Natural killer cell treated with Interleukin-12 subunit alpha and Interleukin-12 subunit beta and Interleukin-15 and Interleukin-18, amount 100 ng/mL, for 72 hours (primary cell): ENCODE data around the gene MTRFR. TPM values are rescaled to one million over a fixed set of nuclear protein-coding genes. Genes with fewer than 3 reads are reported as not detected.

Source experiments
- ATAC-seq, 2 donors: fragments of 150-1000 bp; cut with Tn5 transposase in 1 of 2; sonication (Bioruptor Pico), chemical (Tn5 transposase) in 1 of 2; 2 replicates each; pipeline ENCODE4 v1.10.0; 2021
- DNase-seq: peaks from one replicate; pipeline ENCODE4 v3.0.0; 2022; ENCODE audit warnings: low spot score
- H3K27ac Mint-ChIP-seq, 2 donors: 1 replicate in 1 of 2; 2 replicates in 1 of 2; pipeline ENCODE4 v1.8.0; 2022; ENCODE audit warnings: mixed read lengths in 2 of 2, mild to moderate bottlenecking in 1 of 2, moderate library complexity in 1 of 2
- H3K27me3 Mint-ChIP-seq, 2 donors: 1 replicate in 1 of 2; 2 replicates in 1 of 2; pipeline ENCODE4 v1.8.0; 2022; ENCODE audit warnings: mixed read lengths in 2 of 2
- H3K36me3 Mint-ChIP-seq: one replicate; pipeline ENCODE4 v1.8.0; 2022; ENCODE audit warnings: mixed read lengths
- H3K4me1 Mint-ChIP-seq, 2 donors: 1 replicate in 1 of 2; 2 replicates in 1 of 2; pipeline ENCODE4 v1.8.0; 2022; ENCODE audit warnings: low read depth in 2 of 2, mixed read lengths in 2 of 2, mild to moderate bottlenecking in 1 of 2
- H3K4me3 Mint-ChIP-seq: one replicate; pipeline ENCODE4 v1.8.0; 2022; ENCODE audit warnings: mixed read lengths
- H3K9me3 Mint-ChIP-seq: 2 replicates; pipeline ENCODE4 v1.8.0; 2022; ENCODE audit warnings: mixed read lengths
- total RNA-seq, 2 donors: library from RNA; stranded (reverse); gene quantifications; one replicate each; pipeline ENCODE4 v1.2.3, GENCODE V29; 2022

MTRFR gene
- total RNA-seq, 2 donors from 2014 or later = 17.9 to 37.6 TPM

DNA sequence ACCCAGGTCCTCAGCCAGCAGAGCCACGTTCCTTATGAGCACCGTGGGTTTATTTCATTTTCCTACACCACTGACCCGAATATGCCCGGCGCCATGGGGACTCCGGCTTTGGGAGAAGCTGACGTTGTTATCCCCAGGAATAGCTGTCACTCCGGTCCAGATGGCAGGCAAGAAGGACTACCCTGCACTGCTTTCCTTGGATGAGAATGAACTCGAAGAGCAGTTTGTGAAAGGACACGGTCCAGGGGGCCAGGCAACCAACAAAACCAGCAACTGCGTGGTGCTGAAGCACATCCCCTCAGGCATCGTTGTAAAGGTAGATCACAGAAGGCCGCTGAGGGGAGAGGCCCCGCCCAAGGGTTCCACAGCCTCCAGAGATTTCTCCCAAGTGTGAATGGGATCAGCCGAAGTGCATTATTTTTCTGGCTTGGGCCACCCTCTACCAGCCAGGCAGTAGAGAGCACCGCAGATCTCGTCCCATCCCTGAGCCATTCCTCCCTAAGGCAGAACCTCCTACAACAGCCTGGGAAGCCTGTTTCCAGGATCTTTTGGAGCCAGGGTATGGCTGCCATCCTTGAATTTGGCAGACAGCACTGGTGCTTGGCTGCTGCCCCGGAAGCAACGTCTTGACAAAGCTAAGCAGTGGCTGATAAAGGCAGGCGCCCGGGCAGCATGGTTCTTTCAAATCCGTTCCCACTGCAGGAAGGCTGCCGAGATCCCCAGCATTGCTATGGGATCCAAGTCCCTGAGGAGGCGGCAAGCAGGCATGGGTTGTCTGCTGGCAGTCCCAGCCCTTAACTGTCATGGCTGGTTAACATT lies 20.6 kb downstream of the MTRFR start:
- no peaks in the 10 kb centered on the region for H3K9me3 Mint-ChIP-seq
- H3K4me3 Mint-ChIP-seq = no peak overlapping the region
- no peak for DNase-seq
- peaks cover 14% of the 10 kb centered on the region for H3K36me3 Mint-ChIP-seq
- peaks cover 12 to 24% of the 10 kb centered on the region in 2 donors for H3K4me1 Mint-ChIP-seq
- H3K27me3 Mint-ChIP-seq = no peaks in the 10 kb centered on the region
- no peak overlapping the region for H3K27ac Mint-ChIP-seq
- ATAC-seq = no peak

DNA sequence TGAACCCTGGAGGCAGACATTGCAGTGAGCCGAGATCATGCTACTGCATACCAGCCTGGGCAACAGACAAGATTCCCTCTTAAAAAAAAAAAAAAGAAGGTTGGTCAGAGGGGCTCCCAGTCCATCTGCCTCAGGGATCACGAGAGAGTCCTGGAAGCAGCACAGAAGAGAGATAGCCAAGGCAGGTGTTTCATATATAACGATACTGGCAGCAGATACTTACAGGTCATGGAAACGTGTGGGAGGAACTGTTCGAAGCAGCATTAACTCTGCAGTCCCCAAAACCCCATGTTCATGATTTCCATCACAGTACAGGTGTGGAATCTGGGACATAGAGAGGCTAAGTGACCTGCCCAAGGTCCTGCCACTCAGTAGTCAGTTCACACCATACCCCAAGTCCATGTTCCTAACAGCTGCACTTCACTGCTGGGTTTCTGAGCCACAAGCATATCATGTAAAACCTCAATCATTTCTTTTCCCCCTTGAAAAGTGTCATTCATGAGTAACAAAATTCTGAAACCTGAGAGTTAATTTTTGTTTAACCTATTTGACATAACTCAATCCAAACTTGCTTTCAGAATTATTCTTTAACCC lies 21.7 kb downstream of the MTRFR start:
- no peak for ATAC-seq
- H3K27ac Mint-ChIP-seq = no peak overlapping the region
- peaks cover 11% of the 10 kb centered on the region for H3K36me3 Mint-ChIP-seq

DNA sequence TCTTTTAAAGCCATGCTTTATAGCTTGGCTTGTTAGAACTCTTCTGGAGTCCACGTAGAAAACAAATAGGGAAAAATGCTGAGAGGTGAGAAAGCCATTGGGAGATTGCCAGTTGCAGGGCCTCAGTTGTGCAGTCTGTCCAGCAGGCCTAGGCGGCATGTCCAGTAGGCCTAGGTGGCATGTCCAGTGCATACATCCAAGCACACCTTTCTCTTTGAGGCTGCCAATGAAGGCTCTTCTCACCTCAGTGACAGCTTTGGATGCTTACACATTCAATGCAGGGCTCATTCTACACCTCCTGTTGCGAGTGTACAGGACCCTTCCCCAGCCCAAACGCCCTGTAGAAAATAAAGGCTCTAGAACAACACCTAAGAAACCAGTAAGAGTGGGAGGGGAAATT lies 25.4 kb downstream of the MTRFR start:
- Mint-ChIP-seq H3K27ac (no peak overlapping the region), H3K4me3 (no peak overlapping the region), H3K4me1 (peaks cover 0 to 4% of the 10 kb centered on the region in 2 donors), H3K36me3 (peaks cover 12% of the 10 kb centered on the region), H3K27me3 (no peaks in the 10 kb centered on the region), H3K9me3 (no peaks in the 10 kb centered on the region)
- no peak for DNase-seq
- no peak for ATAC-seq

More for the DNA sequence above, 21.7 kb downstream of the MTRFR start:
- no peaks in the 10 kb centered on the region for H3K27me3 Mint-ChIP-seq
- no peaks in the 10 kb centered on the region for H3K9me3 Mint-ChIP-seq
- H3K4me1 Mint-ChIP-seq = peaks cover 8 to 20% of the 10 kb centered on the region in 2 donors
- H3K4me3 Mint-ChIP-seq = no peak overlapping the region
- DNase-seq = no peak

DNA sequence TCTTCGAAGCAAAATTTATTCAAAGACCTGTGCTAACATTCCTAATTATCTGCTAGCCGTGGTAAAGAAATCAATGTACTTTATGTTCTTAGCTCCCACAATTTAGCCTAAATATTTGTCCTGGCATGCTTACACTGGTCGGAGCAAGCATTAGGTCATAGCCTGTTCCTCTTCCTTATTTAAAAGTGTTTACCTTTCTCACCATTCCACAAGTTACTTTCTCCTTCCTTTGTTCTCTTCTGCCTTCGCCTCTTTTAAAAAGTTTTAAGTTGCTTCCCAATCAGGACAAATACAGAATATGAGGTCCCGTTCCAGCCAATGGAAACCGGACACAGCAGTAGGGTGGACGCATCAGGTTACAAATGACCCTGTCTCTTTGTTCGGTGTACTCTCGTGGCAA lies 26.8 kb downstream of the MTRFR start:
- H3K36me3 Mint-ChIP-seq = peaks cover 12% of the 10 kb centered on the region
- H3K4me3 Mint-ChIP-seq = no peak overlapping the region
- ATAC-seq (no peak), DNase-seq (no peak)
- H3K27ac Mint-ChIP-seq = no peak overlapping the region
- no peaks in the 10 kb centered on the region for H3K27me3 Mint-ChIP-seq
- no peaks in the 10 kb centered on the region for H3K9me3 Mint-ChIP-seq
- peaks cover 0 to 3% of the 10 kb centered on the region in 2 donors for H3K4me1 Mint-ChIP-seq

DNA sequence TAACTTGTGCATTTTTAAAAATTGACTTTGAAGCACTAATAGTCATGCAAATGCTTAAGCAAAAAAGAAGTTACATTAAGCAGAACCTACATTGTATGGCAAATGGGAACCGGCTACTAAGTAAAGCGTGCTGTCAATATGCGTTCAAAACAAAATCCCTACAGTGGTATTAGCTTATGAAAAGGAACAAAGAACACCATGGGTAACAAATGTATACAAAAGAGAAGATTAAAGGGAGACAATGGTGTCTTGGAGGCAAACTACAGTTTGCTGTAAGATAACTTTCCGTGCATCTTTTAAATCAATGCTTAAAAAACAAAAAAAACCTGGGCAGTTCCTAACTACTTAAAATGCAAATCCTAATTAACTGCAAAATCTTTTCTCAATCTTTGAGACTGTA lies 28.0 kb downstream of the MTRFR start:
- Mint-ChIP-seq H3K36me3 (peaks cover 12% of the 10 kb centered on the region), H3K4me1 (peaks cover 0 to 3% of the 10 kb centered on the region in 2 donors), H3K9me3 (no peaks in the 10 kb centered on the region), H3K27me3 (no peaks in the 10 kb centered on the region), H3K4me3 (no peak overlapping the region), H3K27ac (no peak overlapping the region)
- ATAC-seq (no peak), DNase-seq (no peak)

DNA sequence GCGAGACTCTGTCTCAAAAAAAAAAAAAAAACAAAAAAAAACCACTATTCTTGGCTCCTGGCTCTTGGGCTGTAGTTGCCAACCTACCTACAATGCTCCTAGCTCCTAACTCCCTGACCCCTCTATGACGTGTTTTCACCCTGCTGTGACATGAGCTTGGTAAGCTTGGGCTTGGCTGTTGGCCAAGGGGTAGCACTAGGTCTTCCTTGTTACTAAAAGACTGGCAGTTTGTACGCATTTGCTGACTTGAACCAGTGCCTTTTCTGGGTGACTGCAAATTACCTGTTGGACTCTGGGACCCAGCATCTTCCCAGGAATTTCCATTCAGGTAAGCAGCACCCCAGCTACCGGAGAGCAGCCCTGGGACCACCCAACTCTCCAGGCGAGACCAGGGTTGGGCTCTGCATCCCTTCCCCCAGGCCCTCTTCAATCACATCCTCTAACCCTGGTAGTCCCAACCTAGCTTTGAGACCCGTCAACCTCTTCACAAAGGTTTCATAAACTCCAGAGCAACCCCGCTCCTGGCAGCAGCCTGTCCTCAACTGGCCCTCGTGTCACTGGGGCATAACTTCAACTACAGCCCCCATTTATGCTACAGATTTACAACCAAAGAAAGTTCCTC lies 30.1 kb downstream of the MTRFR start:
- Mint-ChIP-seq H3K9me3 (no peaks in the 10 kb centered on the region), H3K4me1 (peaks cover 0 to 6% of the 10 kb centered on the region in 2 donors), H3K36me3 (peaks cover 5% of the 10 kb centered on the region), H3K27me3 (no peaks in the 10 kb centered on the region), H3K27ac (no peak overlapping the region), H3K4me3 (no peak overlapping the region)
- DNase-seq = no peak
- no peak for ATAC-seq

DNA sequence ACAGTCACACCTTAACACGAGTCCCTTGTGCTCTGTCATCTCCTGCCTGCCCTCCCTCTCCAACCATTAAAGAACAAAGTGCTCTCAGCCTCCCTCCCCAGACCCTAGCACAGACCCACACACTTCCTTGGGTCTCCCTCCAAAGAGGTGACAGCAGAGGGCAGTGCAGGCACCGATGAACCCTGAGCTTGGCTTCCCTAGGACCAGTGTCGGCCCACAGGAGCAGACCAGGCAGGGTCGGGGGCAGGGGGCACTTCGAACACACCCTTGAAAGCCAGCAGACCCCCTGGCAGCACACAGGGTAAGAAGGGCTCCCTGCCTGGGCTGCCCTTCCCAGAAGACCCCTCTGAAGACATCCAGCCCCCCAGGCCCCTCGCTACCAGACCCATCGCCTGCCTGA lies 31.4 kb downstream of the MTRFR start:
- Mint-ChIP-seq H3K27ac (no peak overlapping the region), H3K4me1 (peaks cover 0 to 14% of the 10 kb centered on the region in 2 donors), H3K27me3 (no peaks in the 10 kb centered on the region), H3K36me3 (peaks cover 5% of the 10 kb centered on the region), H3K9me3 (no peaks in the 10 kb centered on the region), H3K4me3 (no peak overlapping the region)
- ATAC-seq = no peak
- no peak for DNase-seq

DNA sequence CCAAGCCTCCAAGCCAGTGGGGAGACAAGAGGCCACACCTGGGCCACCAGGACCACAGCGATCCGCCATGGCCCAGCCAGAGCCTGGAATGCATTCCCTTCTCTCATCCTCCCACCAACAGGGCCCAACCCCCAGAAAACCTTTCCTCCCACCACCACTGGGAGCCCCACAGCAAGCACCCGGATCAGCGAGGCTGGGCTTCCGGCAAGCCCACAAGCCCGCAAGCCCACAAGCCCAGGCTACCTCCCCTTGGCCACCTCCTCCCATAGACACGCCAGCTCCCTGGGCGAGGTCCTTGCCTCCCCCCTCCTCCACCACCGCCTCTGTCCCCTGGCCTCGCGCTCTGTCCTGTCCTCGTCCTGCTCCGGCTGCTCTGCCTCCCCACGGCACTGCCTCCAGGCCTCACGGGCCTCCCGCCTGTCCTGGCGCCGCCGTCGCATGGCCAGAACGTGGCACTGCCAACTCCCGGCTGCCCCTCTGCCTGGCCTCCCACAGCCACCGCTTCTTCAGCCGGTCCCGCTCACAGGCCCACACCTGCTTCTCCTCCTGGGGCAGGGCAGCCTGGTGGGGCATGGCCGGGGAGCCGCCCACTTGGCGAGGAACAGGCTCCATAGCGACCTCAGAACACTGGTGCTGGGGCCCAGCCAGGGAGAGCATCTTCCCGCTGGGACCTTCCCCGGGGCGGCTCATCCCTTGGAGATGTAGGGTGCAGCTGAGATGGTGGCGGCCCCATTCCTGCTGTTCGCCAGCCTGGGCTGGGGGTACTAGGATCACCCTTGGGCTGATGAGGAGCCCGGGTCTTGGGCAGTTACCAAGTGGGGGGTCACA lies 32.8 kb downstream of the MTRFR start:
- Mint-ChIP-seq H3K4me1 (peaks cover 6 to 20% of the 10 kb centered on the region in 2 donors), H3K27ac (no peak overlapping the region), H3K27me3 (no peaks in the 10 kb centered on the region), H3K9me3 (no peaks in the 10 kb centered on the region), H3K36me3 (no peaks in the 10 kb centered on the region), H3K4me3 (no peak overlapping the region)
- ATAC-seq = no peak
- no peak for DNase-seq

DNA sequence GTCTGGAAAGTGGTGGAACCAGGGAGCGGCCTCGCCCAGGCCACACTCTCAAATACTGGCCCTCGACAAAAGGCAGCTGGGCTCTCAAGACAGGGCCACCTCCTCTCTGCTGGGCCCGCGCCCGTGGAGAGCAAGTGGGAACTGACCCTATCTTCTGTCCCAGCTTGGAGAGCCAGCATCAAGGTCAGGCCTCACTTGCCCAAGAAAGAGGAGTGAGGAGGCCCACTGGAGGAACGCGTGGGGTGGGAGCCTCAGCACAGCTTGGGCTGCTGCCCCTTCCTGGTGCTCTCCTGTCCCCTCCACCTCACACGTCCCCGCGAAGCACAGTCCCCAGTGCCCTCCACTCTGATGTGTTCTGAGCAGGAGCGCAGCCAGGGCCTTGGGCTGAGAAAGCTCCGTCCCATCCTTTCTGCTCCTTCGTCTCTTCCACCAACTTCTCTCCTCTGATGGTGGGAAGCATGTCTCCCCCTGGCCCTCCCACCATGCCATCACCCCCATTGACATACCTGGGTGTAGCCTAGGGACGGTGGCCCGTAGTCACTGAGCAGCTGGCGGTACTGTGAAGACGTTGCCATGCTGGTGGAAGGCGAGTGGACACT lies 33.5 kb downstream of the MTRFR start:
- H3K4me1 Mint-ChIP-seq = peaks cover 6 to 20% of the 10 kb centered on the region in 2 donors
- H3K9me3 Mint-ChIP-seq = no peaks in the 10 kb centered on the region
- DNase-seq (no peak), ATAC-seq (no peak)
- no peak overlapping the region for H3K27ac Mint-ChIP-seq
- no peaks in the 10 kb centered on the region for H3K36me3 Mint-ChIP-seq
- no peaks in the 10 kb centered on the region for H3K27me3 Mint-ChIP-seq
- H3K4me3 Mint-ChIP-seq = no peak overlapping the region

DNA sequence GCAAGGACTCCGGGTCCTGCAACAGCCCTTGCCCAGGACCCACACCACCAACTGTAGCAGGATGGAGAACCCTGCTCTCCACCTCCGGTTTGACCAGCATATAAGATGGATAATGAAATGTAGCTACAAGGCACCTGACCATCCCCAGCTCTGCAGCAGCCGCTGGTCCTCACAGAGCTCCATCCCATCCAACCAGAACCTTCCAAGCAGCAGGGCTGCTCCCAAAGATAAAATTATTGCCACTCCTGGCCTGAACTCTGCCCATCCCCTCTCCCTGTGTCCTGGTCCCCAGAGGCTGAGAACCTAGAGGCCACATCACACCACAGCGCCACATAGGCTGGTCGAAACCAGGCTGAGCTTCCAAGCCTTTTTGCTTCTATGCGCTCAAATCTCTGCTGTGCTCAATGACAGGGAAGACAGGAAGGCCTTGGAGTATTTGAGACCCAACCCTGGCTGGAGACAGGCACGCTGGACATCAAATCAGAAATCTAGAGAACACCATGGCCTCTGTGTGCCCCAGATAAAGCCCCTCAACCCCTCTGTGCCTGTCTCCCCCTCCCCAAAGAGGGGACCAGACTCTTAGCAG lies 34.2 kb downstream of the MTRFR start:
- Mint-ChIP-seq H3K27me3 (no peaks in the 10 kb centered on the region), H3K4me3 (no peak overlapping the region), H3K9me3 (no peaks in the 10 kb centered on the region), H3K36me3 (no peaks in the 10 kb centered on the region), H3K27ac (no peak overlapping the region), H3K4me1 (peaks cover 6 to 20% of the 10 kb centered on the region in 2 donors)
- no peak for ATAC-seq
- no peak for DNase-seq

DNA sequence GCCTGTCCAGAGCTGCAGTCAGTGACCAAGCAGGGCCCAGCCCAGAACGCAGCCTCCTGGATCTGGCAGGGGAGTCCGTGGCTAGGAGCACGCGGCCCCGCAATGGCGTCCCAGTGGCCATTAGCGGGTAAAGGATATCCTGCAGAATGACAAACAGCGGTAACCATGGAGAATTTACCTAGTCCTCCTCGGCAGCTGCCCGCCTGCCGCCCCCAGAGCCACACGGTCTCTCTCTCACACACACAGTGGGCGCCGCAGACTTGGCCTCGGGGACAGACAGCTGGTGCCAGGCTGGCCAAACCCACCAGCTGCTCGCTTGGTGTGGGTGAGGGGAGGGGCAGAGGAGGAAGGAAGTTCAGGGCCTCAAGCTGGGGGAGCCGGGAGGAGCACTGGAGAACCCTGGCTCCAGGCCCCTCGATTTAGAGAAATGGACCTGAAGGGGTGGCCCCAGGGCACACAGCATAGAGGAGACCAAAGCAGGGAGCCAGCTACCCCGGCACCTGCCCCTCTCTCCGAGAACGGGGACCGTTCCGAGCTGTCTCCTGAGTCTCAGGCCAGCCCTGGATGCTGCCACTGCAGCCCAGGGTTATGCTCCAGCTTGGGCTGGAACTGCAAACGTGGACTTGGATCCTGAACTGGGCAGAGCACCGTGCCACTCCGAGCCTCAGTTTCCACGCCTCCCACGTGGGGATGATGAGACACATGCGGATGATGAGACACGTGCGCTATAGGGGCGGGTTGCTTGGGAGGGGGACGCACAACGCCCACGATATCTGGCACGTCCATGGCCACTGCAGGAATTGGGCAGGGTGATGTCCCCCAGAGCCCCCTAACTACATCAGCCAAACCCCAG lies 35.0 kb downstream of the MTRFR start:
- Mint-ChIP-seq H3K9me3 (no peaks in the 10 kb centered on the region), H3K27me3 (no peaks in the 10 kb centered on the region), H3K36me3 (no peaks in the 10 kb centered on the region), H3K4me1 (peaks cover 6 to 20% of the 10 kb centered on the region in 2 donors), H3K4me3 (peak overlapping the region; percentile 32), H3K27ac (no peak overlapping the region)
- DNase-seq (no peak), ATAC-seq (no peak)

DNA sequence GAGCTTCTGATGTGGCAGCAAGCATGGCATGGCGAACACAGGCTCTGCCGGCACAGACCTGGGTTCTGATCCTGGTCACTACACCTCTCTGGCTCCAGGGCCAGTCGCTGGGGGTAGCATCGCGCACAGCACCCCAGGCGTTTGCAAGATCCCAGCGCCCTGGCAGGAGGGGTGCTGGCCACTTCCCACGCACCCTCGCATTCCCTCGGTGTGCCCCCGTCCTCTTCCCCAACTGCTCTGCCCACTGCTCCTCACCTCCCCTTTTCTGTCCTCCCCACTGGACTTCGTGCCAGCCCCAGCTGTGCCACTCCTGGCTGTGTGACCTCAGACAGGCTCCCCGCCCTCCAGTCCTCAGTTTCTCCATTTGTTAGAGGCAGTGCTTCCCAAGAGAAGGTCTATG lies 35.6 kb downstream of the MTRFR start:
- H3K27ac Mint-ChIP-seq = no peak overlapping the region
- peak overlapping the region; percentile 76 for H3K4me3 Mint-ChIP-seq
- no peaks in the 10 kb centered on the region for H3K9me3 Mint-ChIP-seq
- peaks cover 6 to 20% of the 10 kb centered on the region in 2 donors for H3K4me1 Mint-ChIP-seq
- H3K27me3 Mint-ChIP-seq = no peaks in the 10 kb centered on the region
- H3K36me3 Mint-ChIP-seq = no peaks in the 10 kb centered on the region
- ATAC-seq (no peak), DNase-seq (no peak)
